ENCODE measurements around the gene TSHZ2.
"Not testable (repeated sequence)": the region's sequence is repeated elsewhere in the genome, so short reads cannot be mapped to it uniquely, and the experiment has no call there.

TSHZ2 gene

GRCh38 chr20:53364646-53365045, 392.5 kb downstream of the TSHZ2 start:
- no peak for DNase-seq

GRCh38 chr20:53365076-53365475, 392.9 kb downstream of the TSHZ2 start:
- no peak for DNase-seq

- no peak for DNase-seq
Measured at GRCh38 chr20:53365539-53366075, 393.4 kb downstream of the TSHZ2 start.

DNA sequence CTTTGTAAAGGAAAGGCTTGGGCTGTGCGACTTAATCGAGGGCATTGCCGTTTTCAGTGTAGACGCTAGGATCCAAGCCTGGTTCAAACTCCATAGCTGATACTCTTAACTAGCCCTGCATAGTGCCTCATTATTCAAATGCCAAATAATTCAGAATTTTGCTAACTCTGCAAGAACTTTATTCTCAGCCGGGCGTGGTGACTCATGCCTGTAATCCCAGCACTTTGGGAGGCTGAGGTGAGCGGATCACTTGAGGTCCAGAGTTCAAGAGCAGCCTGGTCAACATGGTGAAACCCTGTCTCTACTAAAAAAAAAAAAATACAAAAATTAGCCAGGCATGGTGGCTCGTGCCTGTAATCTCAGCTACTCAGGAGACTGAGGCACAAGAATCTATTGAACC, 394.8 kb downstream of the TSHZ2 start:
- not testable (repeated sequence) for DNase-seq

DNA sequence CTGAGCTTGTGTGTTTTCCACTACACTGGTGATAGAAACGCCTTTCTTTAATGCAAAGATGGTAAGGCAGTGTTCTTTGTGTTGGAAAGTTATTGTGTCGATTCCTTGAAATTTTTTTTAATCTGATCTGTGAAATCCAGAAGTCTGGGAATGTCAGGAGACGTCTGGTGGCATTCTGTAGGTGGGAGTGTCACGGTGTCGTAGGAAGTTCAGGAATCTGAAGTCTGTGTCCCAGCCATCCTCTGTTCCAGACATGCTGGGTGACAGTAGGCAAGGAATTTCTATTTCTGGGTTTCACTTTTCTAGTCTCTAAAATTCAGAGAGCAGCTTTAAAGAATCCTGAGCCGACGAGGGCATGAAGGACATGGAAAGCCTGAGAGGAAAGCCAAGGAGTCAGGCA, 397.7 kb downstream of the TSHZ2 start:
- DNase-seq = no peak

- DNase-seq = no peak
Measured at GRCh38 chr20:53370345-53370961, 398.3 kb downstream of the TSHZ2 start.

DNA sequence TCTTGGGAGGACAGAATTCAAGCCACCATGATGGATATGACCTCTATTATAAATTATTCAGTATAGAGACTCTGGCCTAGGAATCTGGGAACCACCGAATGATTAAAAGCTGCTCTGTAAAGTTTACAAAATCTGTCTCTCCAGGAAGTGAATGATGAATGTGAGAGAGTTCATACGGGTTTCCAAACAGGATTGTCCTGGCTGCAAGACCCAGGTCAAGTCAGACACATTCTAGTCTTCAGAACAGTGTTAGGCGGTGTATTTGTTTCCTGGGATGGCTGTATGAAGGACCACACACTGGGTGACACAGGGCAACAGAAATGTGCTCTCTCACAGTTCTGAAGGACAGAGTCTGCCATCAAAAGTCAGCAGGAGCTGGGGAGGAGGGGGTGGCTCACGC, 399.1 kb downstream of the TSHZ2 start:
- DNase-seq = no peak

GRCh38 chr20:53376021-53376420, 403.9 kb downstream of the TSHZ2 start:
- DNase-seq = no peak

- no peak for DNase-seq
Measured at GRCh38 chr20:53379014-53379832, 407.1 kb downstream of the TSHZ2 start.

- DNase-seq = no peak
Measured at GRCh38 chr20:53379833-53380120, 407.6 kb downstream of the TSHZ2 start.

DNA sequence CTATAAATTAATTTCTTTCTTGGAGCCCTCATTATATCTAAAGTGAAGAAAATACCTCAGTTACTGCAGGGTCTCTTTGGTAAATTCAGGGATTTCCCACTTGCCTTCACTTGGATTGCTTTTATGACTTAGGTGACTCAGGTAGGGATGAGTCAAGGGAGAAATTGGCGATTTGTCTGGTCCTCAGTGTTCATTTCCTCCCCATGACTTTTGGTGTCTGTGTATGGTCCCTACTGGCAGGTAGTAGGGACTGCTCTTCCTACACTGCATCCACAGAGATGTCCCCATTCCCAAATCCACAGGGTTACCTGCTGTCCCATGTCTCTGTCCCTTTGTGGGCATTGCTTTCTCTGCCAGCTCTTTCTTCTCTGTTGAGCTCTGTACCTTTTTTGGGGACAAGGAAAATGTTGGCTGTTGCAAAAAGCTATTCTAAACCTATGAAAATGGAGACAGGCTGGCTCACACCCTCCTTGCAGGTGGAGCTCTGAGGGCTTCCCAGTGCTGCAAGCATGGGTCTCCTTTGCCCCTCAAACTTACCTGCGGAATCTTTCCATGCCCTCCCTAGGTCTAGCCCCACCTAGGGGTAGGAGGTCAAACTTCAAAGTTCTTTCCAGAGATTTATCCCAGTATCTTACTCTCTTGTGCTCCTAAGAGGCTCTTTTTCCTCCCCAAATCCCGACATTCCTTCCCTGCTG, 409.6 kb downstream of the TSHZ2 start:
- no peak for DNase-seq

DNA sequence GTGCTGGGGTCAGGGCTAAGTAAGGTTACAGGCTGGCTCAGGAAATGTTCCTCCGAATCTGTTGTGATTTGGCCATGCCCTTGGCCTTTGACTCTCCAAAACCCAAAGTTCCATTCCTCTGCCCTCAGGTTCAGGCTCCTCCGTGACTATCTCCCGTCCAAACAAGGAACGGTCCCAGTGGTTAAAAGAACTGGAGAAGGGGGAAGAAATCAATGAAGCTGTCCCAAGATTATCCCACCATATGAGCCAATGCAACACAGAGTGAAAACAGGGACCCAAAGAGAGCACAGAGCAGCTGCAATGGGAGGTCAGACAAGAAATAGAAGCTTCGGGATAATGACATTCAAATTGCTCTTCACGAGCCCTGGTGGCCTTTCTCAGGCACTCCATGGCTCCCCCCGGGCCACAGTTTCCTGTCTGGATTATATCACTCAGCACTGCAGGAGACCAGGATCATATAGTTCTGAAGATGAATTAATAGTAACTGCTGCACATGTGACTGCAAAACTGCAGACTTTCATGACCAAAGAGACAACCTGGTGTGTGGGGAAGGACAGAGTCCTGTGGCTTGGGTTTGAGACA, 410.2 kb downstream of the TSHZ2 start:
- no peak for DNase-seq

DNA sequence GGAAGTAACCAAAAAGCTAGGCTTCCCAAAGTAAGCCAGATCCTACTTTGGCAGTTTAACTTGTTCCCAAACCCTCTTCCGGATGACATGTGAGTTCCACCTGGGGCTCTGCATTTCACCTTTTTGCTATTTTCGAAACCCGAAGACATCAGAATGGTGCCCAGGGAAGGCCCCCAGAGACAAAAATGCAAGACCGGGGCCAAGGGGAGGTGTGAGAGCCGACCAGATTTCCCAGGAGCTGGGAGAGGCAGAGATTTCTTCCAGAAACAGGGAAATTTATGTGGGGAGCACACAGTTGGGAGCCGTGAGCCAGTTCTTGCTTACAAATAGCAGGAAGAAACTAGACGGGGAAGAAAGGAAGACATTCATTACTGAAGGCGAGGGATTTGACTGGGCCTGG, 411.8 kb downstream of the TSHZ2 start:
- DNase-seq = no peak

DNA sequence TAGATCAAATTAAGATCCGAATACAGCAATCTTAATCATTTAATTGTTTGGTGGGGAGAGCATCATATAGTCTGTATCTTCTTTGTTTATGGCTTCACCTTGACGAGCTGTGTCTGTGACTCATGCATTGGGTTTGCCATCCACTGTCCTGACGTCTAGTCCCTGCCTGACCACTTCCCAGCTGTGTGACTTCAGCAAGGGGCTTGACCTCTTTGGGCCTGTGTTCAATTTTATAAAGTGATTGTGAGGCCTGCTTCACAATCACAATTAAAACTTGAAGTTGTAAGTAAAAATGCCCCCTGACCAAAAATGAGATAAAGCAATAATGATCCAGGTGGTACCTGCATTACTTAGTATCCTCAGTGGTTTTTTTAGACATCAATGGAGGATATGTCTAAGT, 412.2 kb downstream of the TSHZ2 start:
- DNase-seq = no peak

DNA sequence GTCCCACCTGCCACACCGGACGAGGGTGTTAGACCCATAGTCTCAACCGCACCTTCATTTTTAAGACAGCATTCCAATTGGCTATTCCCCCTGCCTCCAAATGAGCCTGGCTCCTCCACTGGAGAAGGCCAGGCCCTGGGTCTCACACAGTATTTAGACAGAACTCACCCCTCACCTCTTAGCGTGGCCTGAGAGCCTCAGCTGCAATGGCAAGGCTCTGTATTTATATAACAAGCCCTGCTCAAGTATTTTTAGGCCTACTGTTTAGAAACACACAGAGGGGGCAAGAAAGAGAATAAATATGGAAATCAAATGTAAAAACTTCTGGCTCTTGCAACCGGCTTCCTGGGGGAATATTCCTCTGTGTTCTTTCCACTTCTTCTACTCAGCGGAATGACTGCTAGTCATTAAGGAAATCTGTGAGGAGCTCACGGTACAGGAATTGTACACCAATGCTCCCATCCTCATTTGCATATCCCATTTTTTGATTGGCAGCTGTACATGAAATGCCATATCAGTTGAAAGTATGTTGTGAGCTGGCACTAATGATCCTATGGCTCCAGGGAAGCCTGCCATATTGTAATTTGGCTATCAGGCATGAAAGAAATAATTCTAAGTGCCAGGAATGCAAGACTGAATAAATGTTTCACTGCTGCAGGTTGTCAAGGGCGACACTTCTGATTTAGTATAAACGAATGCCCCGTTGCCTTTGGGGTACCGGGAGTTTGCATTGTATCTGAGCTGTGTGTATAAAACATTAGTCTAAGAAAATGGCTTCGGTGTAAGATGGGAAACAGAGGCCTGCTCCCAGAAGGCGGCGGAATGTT, 414.0 kb downstream of the TSHZ2 start:
- no peak for DNase-seq

- peak in 1 of 4 experiments; percentile 16 for DNase-seq
Measured at GRCh38 chr20:53387983-53388675, 416.0 kb downstream of the TSHZ2 start.

DNA sequence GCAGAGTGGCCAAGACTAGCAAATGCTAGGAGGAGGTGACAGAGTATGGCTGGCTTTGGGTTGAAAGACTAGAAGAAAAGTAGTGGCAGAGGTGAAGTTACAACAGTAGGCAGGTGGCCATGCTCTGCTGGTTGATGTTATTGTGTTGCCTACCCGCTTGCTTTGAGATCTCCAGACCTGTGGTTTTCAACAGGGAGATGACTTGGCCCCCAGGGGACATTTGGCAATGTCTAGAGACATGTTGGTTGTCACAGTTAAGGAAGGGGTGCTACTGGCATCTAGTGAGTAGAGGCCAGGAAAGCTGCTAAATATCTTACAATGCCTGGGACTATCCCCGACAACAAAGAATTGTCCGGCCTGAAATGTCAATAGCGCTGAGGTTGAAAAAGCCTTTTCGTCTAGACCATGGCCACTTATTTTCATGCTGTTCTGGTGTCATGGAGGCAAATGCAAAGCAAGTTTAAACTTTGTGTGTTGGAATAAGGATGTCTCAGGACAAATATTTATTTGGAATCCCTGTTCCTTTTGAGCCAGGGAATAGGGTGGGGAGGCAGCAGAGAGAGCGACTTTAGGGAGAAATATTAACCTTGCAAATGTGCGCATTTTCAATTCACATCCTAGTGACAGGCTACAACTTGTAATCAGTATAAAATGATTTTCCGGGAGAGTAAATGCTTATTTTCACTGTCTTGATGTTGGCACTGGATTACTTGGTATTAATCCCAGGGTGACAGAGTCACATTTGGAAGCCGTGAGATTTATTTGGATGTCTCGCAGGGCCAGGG, 417.6 kb downstream of the TSHZ2 start:
- DNase-seq = no peak

- no peak for DNase-seq
Measured at GRCh38 chr20:53390770-53391169, 418.6 kb downstream of the TSHZ2 start.

DNA sequence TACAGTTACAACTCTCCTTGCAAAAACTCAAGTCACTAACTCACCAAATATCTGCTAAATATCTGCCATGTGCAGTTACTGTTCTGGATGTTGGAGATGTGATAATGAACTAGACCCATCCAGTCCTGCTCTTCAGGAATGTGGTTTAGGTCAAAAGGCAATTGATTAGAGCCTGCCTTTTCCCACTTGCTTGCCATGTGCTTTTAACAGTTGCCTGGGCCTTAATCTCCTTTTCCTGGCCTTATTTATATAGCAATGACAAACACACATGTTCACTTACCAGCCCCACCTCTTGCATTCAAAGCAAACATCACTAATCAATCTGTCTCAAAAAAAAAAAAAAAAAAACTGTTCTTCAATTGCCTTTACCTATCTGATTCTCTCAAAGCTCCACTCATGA, 422.3 kb downstream of the TSHZ2 start:
- no peak for DNase-seq

- DNase-seq = no peak
Measured at GRCh38 chr20:53395188-53395923, 423.2 kb downstream of the TSHZ2 start.
